Stimulated activated naive B cell treated with anti-CD40 and anti-IgM and Interleukin-4, amounts not matched to agents 10 μg/mL and 1 μg/mL and 100 μg/mL, for 72 hours (primary cell): ENCODE measurements around the gene ERBB4.
"Not testable (repeated sequence)": the region's sequence is repeated elsewhere in the genome, so short reads cannot be mapped to it uniquely, and the experiment has no call there.

ENCODE experiments used
- ATAC-seq, 2 donors: fragments of 150-1000 bp; cut with Tn5 transposase; replicated peaks; 2 replicates each; pipeline ENCODE4 v1.10.0; 2021; ENCODE audit warnings: moderate library complexity in 1 of 2
- DNase-seq: peaks from one replicate; pipeline ENCODE4 v3.0.0; 2021
- H3K27ac Mint-ChIP-seq: one replicate; pipeline ENCODE4 v1.8.0; 2022; ENCODE audit warnings: mild to moderate bottlenecking, mixed read lengths
- H3K27me3 Mint-ChIP-seq, 2 donors: one replicate each; pipeline ENCODE4 v1.8.0; 2022; ENCODE audit warnings: mixed read lengths in 2 of 2
- H3K36me3 Mint-ChIP-seq, 2 donors: one replicate each; pipeline ENCODE4 v1.8.0; 2022; ENCODE audit warnings: mixed read lengths in 2 of 2, mild to moderate bottlenecking in 1 of 2
- H3K4me1 Mint-ChIP-seq, 2 donors: one replicate each; pipeline ENCODE4 v1.8.0; 2022; ENCODE audit warnings: mixed read lengths in 2 of 2, mild to moderate bottlenecking in 1 of 2
- H3K4me3 Mint-ChIP-seq, 2 donors: one replicate each; pipeline ENCODE4 v1.8.0; 2022; ENCODE audit warnings: mild to moderate bottlenecking in 2 of 2, mixed read lengths in 2 of 2, moderate library complexity in 1 of 2
- H3K9me3 Mint-ChIP-seq, 2 donors: one replicate each; pipeline ENCODE4 v1.8.0; 2022; ENCODE audit warnings: mixed read lengths in 2 of 2, mild to moderate bottlenecking in 1 of 2

Gene ERBB4

DNA sequence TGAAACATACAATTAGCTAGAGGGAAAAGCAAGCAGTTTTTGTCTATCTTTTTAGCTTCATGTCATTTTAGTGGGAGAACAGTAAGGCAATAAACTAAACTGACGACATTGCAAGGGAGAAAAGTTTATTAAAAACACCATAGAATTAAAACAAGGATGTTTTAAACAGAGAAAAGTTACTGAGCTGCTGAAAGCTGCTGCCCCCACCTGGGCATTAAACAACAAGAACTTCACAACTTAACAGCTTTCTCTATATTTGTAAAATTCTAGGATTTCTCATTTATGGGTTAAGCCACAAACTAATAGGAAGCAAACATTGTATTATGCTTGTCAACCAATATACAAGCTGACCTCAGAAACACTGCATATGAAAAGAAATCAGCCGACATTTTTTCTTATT is 289.2 kb downstream of the ERBB4 start:
- no peak for ATAC-seq
- Mint-ChIP-seq H3K4me3 (no peak overlapping the region), H3K9me3 (no peaks in the 10 kb centered on the region), H3K27ac (no peak overlapping the region), H3K27me3 (no peaks in the 10 kb centered on the region), H3K4me1 (no peaks in the 10 kb centered on the region), H3K36me3 (no peaks in the 10 kb centered on the region)
- DNase-seq, result no peak

DNA sequence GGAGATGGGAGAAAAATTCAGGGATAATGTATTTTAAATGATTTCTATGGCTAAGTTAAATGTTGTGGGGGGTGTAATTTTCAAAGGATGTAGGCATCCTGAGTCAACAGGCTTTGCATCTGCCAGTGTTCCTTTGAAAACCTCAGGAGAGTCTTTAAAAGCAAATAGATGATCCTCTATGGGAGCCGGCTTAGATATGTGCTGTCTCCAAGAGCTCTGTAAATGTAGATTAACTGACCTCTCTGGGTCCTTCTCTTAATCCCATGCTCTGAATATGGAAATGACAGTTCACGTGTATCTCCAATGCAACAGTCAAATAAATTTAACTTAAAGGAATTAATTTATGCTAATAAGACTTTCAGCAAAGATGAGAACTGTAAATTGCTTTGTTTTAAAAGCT is 292.7 kb downstream of the ERBB4 start:
- no peaks in the 10 kb centered on the region for H3K4me1 Mint-ChIP-seq
- no peak for DNase-seq
- no peaks in the 10 kb centered on the region for H3K27me3 Mint-ChIP-seq
- no peak overlapping the region for H3K27ac Mint-ChIP-seq
- no peak overlapping the region for H3K4me3 Mint-ChIP-seq
- no peaks in the 10 kb centered on the region for H3K9me3 Mint-ChIP-seq
- no peak for ATAC-seq
- no peaks in the 10 kb centered on the region for H3K36me3 Mint-ChIP-seq

DNA sequence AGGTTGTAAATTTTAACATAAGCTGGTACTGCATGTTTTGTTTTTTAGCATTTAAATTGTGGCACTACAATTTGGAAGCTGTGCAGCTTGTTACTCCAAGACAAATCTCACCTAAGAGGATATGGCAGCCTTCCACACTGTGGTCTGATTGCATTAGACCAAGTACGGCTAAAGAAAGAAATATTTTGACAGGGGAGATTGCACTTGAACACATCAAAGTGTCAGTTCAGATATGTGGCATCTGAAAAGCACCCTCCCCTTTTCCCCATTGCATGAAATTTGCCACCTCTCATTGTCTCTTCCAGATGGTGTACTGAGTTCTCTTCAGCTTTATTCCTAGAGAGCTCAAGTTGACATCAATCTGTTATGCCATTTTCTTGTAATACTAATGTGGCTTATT is 295.9 kb downstream of the ERBB4 start:
- no peaks in the 10 kb centered on the region for H3K36me3 Mint-ChIP-seq
- no peak overlapping the region for H3K4me3 Mint-ChIP-seq
- H3K4me1 Mint-ChIP-seq, result no peaks in the 10 kb centered on the region
- DNase-seq, result no peak
- no peak for ATAC-seq
- H3K9me3 Mint-ChIP-seq, result no peaks in the 10 kb centered on the region
- H3K27me3 Mint-ChIP-seq, result no peaks in the 10 kb centered on the region
- no peak overlapping the region for H3K27ac Mint-ChIP-seq

- not testable (repeated sequence) for H3K4me1 Mint-ChIP-seq, H3K4me3 Mint-ChIP-seq, H3K27ac Mint-ChIP-seq, DNase-seq, H3K27me3 Mint-ChIP-seq, H3K9me3 Mint-ChIP-seq, H3K36me3 Mint-ChIP-seq, ATAC-seq
Observed at GRCh38 chr2:212238152-212238551, 300.4 kb downstream of the ERBB4 start.

DNA sequence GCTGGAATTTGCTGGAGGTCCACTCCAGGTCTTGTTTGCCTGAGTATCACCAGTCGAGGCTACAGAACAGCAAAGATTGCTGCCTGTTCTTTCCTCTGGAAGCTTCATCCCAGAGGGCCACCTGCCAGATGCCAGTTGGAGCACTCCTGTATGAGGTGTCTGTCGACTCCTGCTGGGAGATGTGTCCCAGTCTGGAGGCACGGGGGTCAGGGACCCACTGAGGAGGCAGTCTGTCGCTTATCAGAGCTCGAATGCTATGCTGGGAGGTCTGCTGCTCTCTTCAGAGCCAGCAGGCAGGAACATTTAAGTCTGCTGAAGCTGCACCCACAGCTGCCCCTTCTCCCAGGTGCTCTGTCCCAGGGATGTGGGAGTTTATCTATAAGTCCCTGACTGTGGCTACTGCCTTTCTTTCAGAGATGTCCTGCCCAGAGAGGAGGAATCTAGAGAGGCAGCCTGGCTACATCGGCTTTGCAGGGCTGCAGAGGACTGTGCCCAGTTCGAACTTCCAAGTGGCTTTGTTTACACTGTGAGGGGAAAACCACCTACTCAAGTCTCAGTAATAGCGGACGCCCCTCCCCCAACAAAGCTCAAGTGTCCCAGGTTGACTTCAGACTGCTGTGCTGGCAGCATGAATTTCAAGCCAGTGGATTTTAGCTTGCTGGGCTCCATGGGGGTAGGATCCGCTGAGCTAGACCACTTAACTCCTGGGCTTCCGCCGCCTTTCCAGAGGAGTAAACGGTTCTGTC is 301.1 kb downstream of the ERBB4 start:
- H3K4me1 Mint-ChIP-seq, result no peaks in the 10 kb centered on the region
- no peaks in the 10 kb centered on the region for H3K27me3 Mint-ChIP-seq
- H3K9me3 Mint-ChIP-seq, result peaks cover 0 to 5% of the 10 kb centered on the region in 2 donors
- H3K4me3 Mint-ChIP-seq, result no peak overlapping the region
- ATAC-seq (no peak), DNase-seq (no peak)
- H3K27ac Mint-ChIP-seq, result no peak overlapping the region
- no peaks in the 10 kb centered on the region for H3K36me3 Mint-ChIP-seq

DNA sequence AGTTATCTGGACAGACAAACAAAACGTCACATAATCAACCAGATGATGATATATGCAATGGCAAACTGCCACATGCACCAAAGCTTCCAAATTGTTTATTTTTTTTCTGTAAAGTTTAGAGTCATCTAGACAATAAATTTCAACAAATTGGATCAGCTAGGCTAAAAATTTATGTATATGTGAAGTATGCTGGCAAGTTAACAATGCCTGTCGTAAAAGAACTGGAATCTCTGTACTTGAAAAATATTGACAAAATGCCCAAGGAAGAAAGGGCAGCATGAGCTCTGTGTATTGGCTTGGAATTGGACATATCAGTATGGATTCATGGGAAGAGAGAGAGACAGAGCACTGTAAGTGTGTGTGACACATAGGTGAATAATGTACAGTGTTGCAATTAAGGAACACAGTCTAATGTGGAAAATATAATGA is 309.8 kb downstream of the ERBB4 start:
- H3K9me3 Mint-ChIP-seq, result no peaks in the 10 kb centered on the region
- no peak overlapping the region for H3K4me3 Mint-ChIP-seq
- DNase-seq (no peak), ATAC-seq (no peak)
- H3K27me3 Mint-ChIP-seq, result no peaks in the 10 kb centered on the region
- H3K27ac Mint-ChIP-seq, result no peak overlapping the region
- H3K4me1 Mint-ChIP-seq, result no peaks in the 10 kb centered on the region
- no peaks in the 10 kb centered on the region for H3K36me3 Mint-ChIP-seq

GRCh38 chr2:212227755-212228154 is 310.8 kb downstream of the ERBB4 start:
- no peak overlapping the region for H3K27ac Mint-ChIP-seq
- no peak overlapping the region for H3K4me3 Mint-ChIP-seq
- ATAC-seq (no peak), DNase-seq (no peak)
- H3K4me1 Mint-ChIP-seq, result no peaks in the 10 kb centered on the region
- H3K36me3 Mint-ChIP-seq, result no peaks in the 10 kb centered on the region
- no peaks in the 10 kb centered on the region for H3K27me3 Mint-ChIP-seq
- H3K9me3 Mint-ChIP-seq, result no peaks in the 10 kb centered on the region

DNA sequence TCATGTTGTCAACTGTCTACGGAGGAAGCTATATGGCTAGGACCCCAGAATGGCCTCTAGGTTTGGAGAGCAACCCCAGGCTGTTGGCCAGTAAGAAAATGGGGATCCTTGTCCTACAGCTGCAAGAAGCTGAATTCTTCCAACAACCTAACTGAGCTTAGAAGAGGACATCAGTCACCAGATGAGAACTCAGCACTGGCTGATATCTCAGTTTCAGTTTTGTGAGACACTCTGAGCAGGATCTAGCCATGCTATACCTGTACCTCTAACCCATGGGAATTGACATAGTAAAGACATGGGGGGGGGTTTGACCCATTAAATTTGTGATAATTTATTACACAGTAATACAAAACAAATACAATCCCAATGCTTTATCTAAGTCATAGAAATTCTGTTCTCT is 312.5 kb downstream of the ERBB4 start:
- H3K4me1 Mint-ChIP-seq, result no peaks in the 10 kb centered on the region
- no peaks in the 10 kb centered on the region for H3K9me3 Mint-ChIP-seq
- ATAC-seq, result no peak
- no peaks in the 10 kb centered on the region for H3K27me3 Mint-ChIP-seq
- DNase-seq, result no peak
- no peak overlapping the region for H3K27ac Mint-ChIP-seq
- no peak overlapping the region for H3K4me3 Mint-ChIP-seq
- no peaks in the 10 kb centered on the region for H3K36me3 Mint-ChIP-seq

DNA sequence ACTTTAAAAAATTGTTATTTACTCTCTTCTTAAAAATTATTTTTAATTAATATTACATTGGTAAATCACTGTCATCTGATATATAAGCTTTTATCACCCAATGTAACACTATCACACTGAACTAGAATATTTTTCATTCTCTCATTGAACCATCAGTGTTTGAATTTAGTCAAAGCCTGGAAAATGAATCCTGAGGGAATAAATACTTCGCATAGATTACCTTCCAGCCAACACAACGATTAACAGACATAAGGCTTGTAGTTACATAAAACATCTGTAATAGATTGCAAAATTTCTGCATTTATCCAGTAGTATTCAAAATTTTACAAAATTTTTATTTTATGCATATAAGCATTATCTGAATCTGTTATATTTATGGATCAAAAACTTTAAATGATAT is 314.9 kb downstream of the ERBB4 start:
- H3K36me3 Mint-ChIP-seq, result no peaks in the 10 kb centered on the region
- DNase-seq (no peak), ATAC-seq (no peak)

GRCh38 chr2:212213191-212213590 is 325.4 kb downstream of the ERBB4 start:
- Mint-ChIP-seq H3K9me3 (no peaks in the 10 kb centered on the region), H3K4me1 (no peaks in the 10 kb centered on the region), H3K4me3 (no peak overlapping the region), H3K36me3 (no peaks in the 10 kb centered on the region), H3K27me3 (no peaks in the 10 kb centered on the region), H3K27ac (no peak overlapping the region)
- DNase-seq (no peak), ATAC-seq (no peak)

More for the DNA sequence above, 314.9 kb downstream of the ERBB4 start:
- Mint-ChIP-seq H3K27me3 (no peaks in the 10 kb centered on the region), H3K27ac (no peak overlapping the region), H3K4me1 (no peaks in the 10 kb centered on the region), H3K9me3 (no peaks in the 10 kb centered on the region), H3K4me3 (no peak overlapping the region)

DNA sequence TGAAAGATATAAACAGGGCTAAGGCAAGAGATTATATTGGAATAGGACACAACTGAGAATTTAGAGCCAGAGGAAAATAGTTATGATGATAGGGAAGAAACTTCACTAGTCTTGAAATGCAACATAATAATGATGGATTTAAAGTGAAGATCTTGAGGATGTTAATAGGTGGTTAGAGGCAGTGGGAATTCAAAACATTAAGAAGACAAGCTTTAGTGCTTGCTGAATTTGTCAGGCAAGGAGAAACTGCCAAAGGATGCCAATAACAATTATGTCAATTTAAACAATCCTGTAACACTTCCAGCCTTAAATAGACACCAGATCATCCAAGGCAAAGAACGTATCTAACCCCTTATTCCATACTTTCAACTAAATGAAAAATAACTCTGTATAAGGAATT is 330.1 kb downstream of the ERBB4 start:
- DNase-seq, result no peak
- H3K9me3 Mint-ChIP-seq, result no peaks in the 10 kb centered on the region
- no peak overlapping the region for H3K4me3 Mint-ChIP-seq
- H3K27me3 Mint-ChIP-seq, result no peaks in the 10 kb centered on the region
- no peak for ATAC-seq
- no peaks in the 10 kb centered on the region for H3K4me1 Mint-ChIP-seq
- H3K27ac Mint-ChIP-seq, result no peak overlapping the region
- no peaks in the 10 kb centered on the region for H3K36me3 Mint-ChIP-seq

GRCh38 chr2:212197776-212198175 is 340.8 kb downstream of the ERBB4 start:
- DNase-seq (no peak), ATAC-seq (no peak)
- H3K4me1 Mint-ChIP-seq, result no peaks in the 10 kb centered on the region
- no peaks in the 10 kb centered on the region for H3K27me3 Mint-ChIP-seq
- no peaks in the 10 kb centered on the region for H3K36me3 Mint-ChIP-seq
- H3K4me3 Mint-ChIP-seq, result no peak overlapping the region
- no peak overlapping the region for H3K27ac Mint-ChIP-seq
- no peaks in the 10 kb centered on the region for H3K9me3 Mint-ChIP-seq

- ATAC-seq, result no peak
- Mint-ChIP-seq H3K4me3 (no peak overlapping the region), H3K4me1 (no peaks in the 10 kb centered on the region), H3K36me3 (no peaks in the 10 kb centered on the region), H3K27me3 (no peaks in the 10 kb centered on the region), H3K27ac (no peak overlapping the region), H3K9me3 (no peaks in the 10 kb centered on the region)
- DNase-seq, result no peak
Observed at GRCh38 chr2:212195626-212196025, 343.0 kb downstream of the ERBB4 start.

- DNase-seq (no peak), ATAC-seq (no peak)
- Mint-ChIP-seq H3K9me3 (no peaks in the 10 kb centered on the region), H3K36me3 (no peaks in the 10 kb centered on the region), H3K4me1 (no peaks in the 10 kb centered on the region), H3K4me3 (no peak overlapping the region), H3K27ac (no peak overlapping the region), H3K27me3 (no peaks in the 10 kb centered on the region)
Observed at GRCh38 chr2:212194396-212194795, 344.2 kb downstream of the ERBB4 start.

DNA sequence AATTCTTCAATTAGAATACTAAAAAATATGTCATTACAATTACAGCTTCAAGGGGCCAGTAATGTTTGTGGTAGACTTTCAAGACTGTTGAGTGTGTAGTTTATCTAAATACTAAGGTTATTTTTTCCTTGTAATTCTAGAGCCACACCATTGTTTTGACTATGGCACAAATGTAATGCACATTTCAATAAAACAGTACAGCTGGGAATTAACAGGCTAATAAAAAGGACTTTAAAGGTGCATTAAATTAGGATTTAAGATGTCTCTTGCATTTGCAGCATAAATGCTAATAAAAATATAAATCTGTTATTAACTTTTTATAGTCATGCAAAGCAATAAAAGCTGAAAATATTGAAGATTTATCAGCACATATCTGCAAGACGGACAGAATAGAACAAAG is 344.8 kb downstream of the ERBB4 start:
- Mint-ChIP-seq H3K4me1 (no peaks in the 10 kb centered on the region), H3K27me3 (no peaks in the 10 kb centered on the region), H3K9me3 (no peaks in the 10 kb centered on the region), H3K4me3 (no peak overlapping the region), H3K36me3 (no peaks in the 10 kb centered on the region), H3K27ac (no peak overlapping the region)
- DNase-seq, result no peak
- ATAC-seq, result no peak

- no peaks in the 10 kb centered on the region for H3K4me1 Mint-ChIP-seq
- H3K27ac Mint-ChIP-seq, result no peak overlapping the region
- no peaks in the 10 kb centered on the region for H3K36me3 Mint-ChIP-seq
- DNase-seq (no peak), ATAC-seq (no peak)
- no peaks in the 10 kb centered on the region for H3K9me3 Mint-ChIP-seq
- no peak overlapping the region for H3K4me3 Mint-ChIP-seq
- no peaks in the 10 kb centered on the region for H3K27me3 Mint-ChIP-seq
Observed at GRCh38 chr2:212193056-212193455, 345.5 kb downstream of the ERBB4 start.
